ENCODE results near the gene OOSP2.
"Not testable (repeated sequence)": the region's sequence is repeated elsewhere in the genome, so short reads cannot be mapped to it uniquely, and the experiment has no call there.

The OOSP2 gene

GRCh38 chr11:60059521-60060240, 19.5 kb downstream of the OOSP2 start:
- DNase-seq (no peak), ATAC-seq (no peak)
- Mint-ChIP-seq H3K9me3 (peaks cover 3% of the 10 kb centered on the region), H3K27ac (no peak overlapping the region), H3K4me1 (peaks cover 2% of the 10 kb centered on the region), H3K36me3 (ENCODE audit: low read depth) (no peaks in the 10 kb centered on the region), H3K27me3 (peaks cover 9% of the 10 kb centered on the region), H3K4me3 (no peak overlapping the region)

DNA sequence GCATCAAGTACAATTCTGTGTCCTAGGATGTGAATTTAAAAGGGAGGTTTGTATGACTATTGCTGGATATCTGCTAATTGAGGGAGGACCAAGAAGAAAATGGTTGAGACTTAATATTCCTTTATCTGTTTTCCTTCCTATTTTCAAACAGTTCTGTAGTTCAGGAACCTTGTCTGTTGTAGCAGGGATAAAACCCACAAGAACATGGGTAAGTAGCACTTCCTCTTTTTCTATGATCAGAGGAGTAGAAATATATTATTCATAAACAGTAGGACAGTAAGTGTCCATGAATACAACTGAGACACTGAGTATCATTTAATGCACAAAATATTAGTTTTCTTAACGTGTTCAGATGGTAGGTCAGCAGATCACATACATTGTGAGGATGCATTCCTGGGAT, 23.9 kb downstream of the OOSP2 start:
- DNase-seq = no peak
- Mint-ChIP-seq H3K4me3 (no peak overlapping the region), H3K27ac (no peak overlapping the region)

DNA sequence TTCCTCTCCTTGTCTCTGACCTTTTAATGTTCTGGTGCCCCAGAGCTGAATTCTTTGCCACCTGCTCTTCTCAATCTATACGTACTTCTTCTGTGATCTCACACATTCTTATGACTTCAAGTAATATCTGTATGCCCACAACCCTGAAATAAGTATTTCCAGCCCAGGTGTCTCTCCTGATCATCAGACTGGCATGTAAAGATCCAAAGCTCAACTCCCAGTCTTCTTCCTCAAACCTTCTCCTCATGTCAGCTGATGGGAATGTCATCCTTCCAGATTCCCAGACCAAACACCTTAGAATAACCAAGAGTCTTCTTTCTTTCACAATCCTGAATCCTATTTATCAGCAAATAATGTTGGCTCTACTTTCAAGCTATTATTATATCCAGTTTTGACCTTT, 25.6 kb downstream of the OOSP2 start:
- H3K4me1 Mint-ChIP-seq = no peaks in the 10 kb centered on the region
- peaks cover 8% of the 10 kb centered on the region for H3K27me3 Mint-ChIP-seq
- H3K27ac Mint-ChIP-seq = no peak overlapping the region
- ATAC-seq = no peak
- H3K36me3 Mint-ChIP-seq (ENCODE audit: low read depth) = no peaks in the 10 kb centered on the region
- no peak for DNase-seq
- H3K9me3 Mint-ChIP-seq = no peaks in the 10 kb centered on the region
- no peak overlapping the region for H3K4me3 Mint-ChIP-seq

More for the DNA sequence above, 23.9 kb downstream of the OOSP2 start:
- Mint-ChIP-seq H3K27me3 (peaks cover 5% of the 10 kb centered on the region), H3K4me1 (peaks cover 2% of the 10 kb centered on the region), H3K36me3 (ENCODE audit: low read depth) (no peaks in the 10 kb centered on the region), H3K9me3 (no peaks in the 10 kb centered on the region)
- no peak for ATAC-seq

GRCh38 chr11:60069450-60069849, 29.2 kb downstream of the OOSP2 start:
- H3K4me3 Mint-ChIP-seq = no peak overlapping the region
- no peaks in the 10 kb centered on the region for H3K4me1 Mint-ChIP-seq
- ATAC-seq (no peak), DNase-seq (no peak)
- peaks cover 5% of the 10 kb centered on the region for H3K27me3 Mint-ChIP-seq
- no peaks in the 10 kb centered on the region for H3K9me3 Mint-ChIP-seq
- no peak overlapping the region for H3K27ac Mint-ChIP-seq
- no peaks in the 10 kb centered on the region for H3K36me3 Mint-ChIP-seq (ENCODE audit: low read depth)

- H3K27ac Mint-ChIP-seq; H3K27me3 Mint-ChIP-seq; H3K36me3 Mint-ChIP-seq (ENCODE audit: low read depth); H3K4me1 Mint-ChIP-seq; H3K4me3 Mint-ChIP-seq; H3K9me3 Mint-ChIP-seq; DNase-seq; ATAC-seq: not testable (repeated sequence)
Observed at GRCh38 chr11:60071644-60072043, 31.4 kb downstream of the OOSP2 start.

- no peak overlapping the region for H3K27ac Mint-ChIP-seq
- peaks cover 17% of the 10 kb centered on the region for H3K9me3 Mint-ChIP-seq
- no peak overlapping the region for H3K4me3 Mint-ChIP-seq
- H3K36me3 Mint-ChIP-seq (ENCODE audit: low read depth) = no peaks in the 10 kb centered on the region
- H3K27me3 Mint-ChIP-seq = no peaks in the 10 kb centered on the region
- H3K4me1 Mint-ChIP-seq = no peaks in the 10 kb centered on the region
- no peak for ATAC-seq
- no peak for DNase-seq
Observed at GRCh38 chr11:60077216-60077817, 37.1 kb downstream of the OOSP2 start.

GRCh38 chr11:60077981-60078380, 37.8 kb downstream of the OOSP2 start:
- DNase-seq (no peak), ATAC-seq (no peak)

DNA sequence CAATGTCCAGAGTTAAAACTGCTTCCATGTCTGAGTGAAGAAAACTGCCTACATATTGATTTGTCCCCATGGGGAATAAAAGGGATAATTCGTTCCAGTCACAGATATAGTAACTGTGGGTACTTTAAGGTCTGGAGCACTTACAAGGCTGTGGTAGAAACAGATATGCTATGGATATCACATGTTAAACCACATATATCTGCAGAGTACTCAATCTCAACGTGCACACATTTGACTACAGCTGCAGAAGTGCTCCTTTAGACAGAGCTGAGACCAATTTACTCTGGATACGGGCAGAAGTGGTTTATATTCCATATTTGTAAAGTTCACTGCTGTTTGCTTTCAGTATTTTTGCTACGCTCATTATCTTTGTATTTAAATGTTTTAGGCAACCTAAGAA, 38.5 kb downstream of the OOSP2 start:
- Mint-ChIP-seq H3K27me3 (no peaks in the 10 kb centered on the region), H3K4me1 (no peaks in the 10 kb centered on the region)

More at GRCh38 chr11:60077981-60078380, 37.8 kb downstream of the OOSP2 start:
- H3K27me3 Mint-ChIP-seq = no peaks in the 10 kb centered on the region
- H3K4me3 Mint-ChIP-seq = no peak overlapping the region
- no peak overlapping the region for H3K27ac Mint-ChIP-seq
- peaks cover 17% of the 10 kb centered on the region for H3K9me3 Mint-ChIP-seq
- H3K4me1 Mint-ChIP-seq = no peaks in the 10 kb centered on the region
- H3K36me3 Mint-ChIP-seq (ENCODE audit: low read depth) = no peaks in the 10 kb centered on the region

GRCh38 chr11:60080535-60080934, 40.3 kb downstream of the OOSP2 start:
- no peak for ATAC-seq
- DNase-seq = no peak
- no peaks in the 10 kb centered on the region for H3K36me3 Mint-ChIP-seq (ENCODE audit: low read depth)
- no peak overlapping the region for H3K4me3 Mint-ChIP-seq
- H3K9me3 Mint-ChIP-seq = peaks cover 17% of the 10 kb centered on the region
- peaks cover 12% of the 10 kb centered on the region for H3K27me3 Mint-ChIP-seq
- H3K27ac Mint-ChIP-seq = no peak overlapping the region
- H3K4me1 Mint-ChIP-seq = no peaks in the 10 kb centered on the region

More for the DNA sequence above, 38.5 kb downstream of the OOSP2 start:
- H3K9me3 Mint-ChIP-seq = peaks cover 17% of the 10 kb centered on the region
- no peak overlapping the region for H3K4me3 Mint-ChIP-seq
- H3K36me3 Mint-ChIP-seq (ENCODE audit: low read depth) = no peaks in the 10 kb centered on the region
- ATAC-seq = no peak
- H3K27ac Mint-ChIP-seq = no peak overlapping the region
- no peak for DNase-seq

DNA sequence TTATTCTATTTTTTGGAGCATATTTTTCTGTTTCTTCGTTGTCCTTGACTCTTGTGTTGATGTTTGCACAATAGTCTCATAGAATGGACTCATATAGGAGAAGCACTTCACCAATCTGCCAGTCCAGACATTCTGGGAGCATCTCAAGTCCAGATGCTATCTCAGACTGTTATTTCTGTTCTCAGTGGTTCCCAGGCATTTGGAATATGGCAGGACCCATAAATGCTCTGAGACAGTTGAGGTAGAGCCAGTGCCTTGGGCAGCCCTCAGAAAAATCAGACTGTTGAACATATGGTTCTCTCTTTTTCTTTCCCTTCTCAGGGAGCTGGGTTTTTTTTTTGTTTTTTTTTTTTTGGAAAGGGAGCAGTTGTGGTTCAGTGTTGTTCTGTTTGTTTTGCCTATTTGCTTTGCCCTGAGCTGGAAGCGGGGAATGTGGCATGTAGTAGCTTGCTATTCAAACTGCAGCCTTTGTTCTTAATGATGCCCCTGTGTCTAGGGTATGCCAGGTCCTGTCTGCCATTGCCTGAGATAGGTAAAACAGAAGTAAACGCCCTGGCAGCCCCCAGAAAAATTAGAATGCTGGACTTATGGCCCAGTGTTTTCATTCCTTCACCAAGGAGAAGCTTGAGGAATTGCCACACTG, 44.5 kb downstream of the OOSP2 start:
- ATAC-seq = no peak
- Mint-ChIP-seq H3K4me3 (no peak overlapping the region), H3K27ac (no peak overlapping the region)

GRCh38 chr11:60085909-60086308, 45.7 kb downstream of the OOSP2 start:
- Mint-ChIP-seq H3K36me3 (ENCODE audit: low read depth) (no peaks in the 10 kb centered on the region), H3K4me1 (no peaks in the 10 kb centered on the region), H3K4me3 (no peak overlapping the region), H3K9me3 (no peaks in the 10 kb centered on the region), H3K27ac (no peak overlapping the region), H3K27me3 (peaks cover 23% of the 10 kb centered on the region)
- DNase-seq (no peak), ATAC-seq (no peak)

More for the DNA sequence above, 44.5 kb downstream of the OOSP2 start:
- peaks cover 23% of the 10 kb centered on the region for H3K27me3 Mint-ChIP-seq
- H3K4me1 Mint-ChIP-seq = no peaks in the 10 kb centered on the region
- H3K9me3 Mint-ChIP-seq = peaks cover 4% of the 10 kb centered on the region
- no peak for DNase-seq
- H3K36me3 Mint-ChIP-seq (ENCODE audit: low read depth) = no peaks in the 10 kb centered on the region

DNA sequence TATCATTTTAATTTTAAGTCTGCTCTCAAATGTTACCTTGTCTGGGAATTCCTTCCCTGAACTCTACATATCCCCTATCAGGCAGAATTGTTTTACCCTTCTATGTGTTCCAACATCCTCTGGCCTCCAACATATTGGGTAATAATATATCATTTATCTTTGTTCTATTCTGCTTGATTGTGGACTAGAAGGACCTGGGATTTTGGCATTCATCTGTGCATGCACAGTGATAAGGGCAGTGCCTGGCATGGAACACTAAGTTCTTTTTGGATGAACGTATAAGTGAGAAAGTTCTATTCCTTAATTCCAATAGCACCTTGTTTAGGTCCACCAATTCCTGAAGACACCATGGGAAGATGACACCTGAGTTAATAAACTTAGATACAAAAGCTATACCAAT, 47.0 kb downstream of the OOSP2 start:
- Mint-ChIP-seq H3K4me1 (no peaks in the 10 kb centered on the region), H3K9me3 (no peaks in the 10 kb centered on the region), H3K27me3 (peaks cover 23% of the 10 kb centered on the region), H3K36me3 (ENCODE audit: low read depth) (no peaks in the 10 kb centered on the region), H3K27ac (no peak overlapping the region), H3K4me3 (no peak overlapping the region)
- no peak for DNase-seq
- no peak for ATAC-seq

DNA sequence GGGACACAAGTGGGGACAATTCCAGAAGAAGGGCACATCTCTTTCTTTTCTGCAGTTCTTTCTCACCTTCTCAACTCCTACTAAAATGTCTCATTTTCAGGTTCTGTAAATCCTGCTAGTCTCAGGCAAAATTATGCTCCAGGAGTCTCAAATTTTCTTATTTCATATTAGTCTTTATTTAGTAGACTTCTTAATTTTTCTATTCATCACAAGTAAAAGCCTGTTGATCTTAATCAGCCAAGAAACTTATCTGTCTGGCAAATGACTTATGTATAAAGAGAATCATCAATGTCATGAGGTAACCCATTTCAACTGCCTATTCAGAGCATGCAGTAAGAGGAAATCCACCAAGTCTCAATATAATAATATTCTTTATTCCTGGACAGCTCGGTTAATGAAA, 48.2 kb downstream of the OOSP2 start, which contains the start of gene MS4A2:
MS4A2 (plus strand) TSS at position 301 of the 400 bp plus-strand sequence. CDS start 102 bp downstream, outside the sequence.
- Mint-ChIP-seq H3K27me3 (peaks cover 23% of the 10 kb centered on the region), H3K4me3 (no peak within 1 kb of the TSS), H3K4me1 (no peaks in the 10 kb centered on the region), H3K36me3 (ENCODE audit: low read depth) (no peaks in the 10 kb centered on the region), H3K9me3 (no peaks in the 10 kb centered on the region), H3K27ac (no peak within 1 kb of the TSS)
- no peak for ATAC-seq
- DNase-seq = no peak

DNA sequence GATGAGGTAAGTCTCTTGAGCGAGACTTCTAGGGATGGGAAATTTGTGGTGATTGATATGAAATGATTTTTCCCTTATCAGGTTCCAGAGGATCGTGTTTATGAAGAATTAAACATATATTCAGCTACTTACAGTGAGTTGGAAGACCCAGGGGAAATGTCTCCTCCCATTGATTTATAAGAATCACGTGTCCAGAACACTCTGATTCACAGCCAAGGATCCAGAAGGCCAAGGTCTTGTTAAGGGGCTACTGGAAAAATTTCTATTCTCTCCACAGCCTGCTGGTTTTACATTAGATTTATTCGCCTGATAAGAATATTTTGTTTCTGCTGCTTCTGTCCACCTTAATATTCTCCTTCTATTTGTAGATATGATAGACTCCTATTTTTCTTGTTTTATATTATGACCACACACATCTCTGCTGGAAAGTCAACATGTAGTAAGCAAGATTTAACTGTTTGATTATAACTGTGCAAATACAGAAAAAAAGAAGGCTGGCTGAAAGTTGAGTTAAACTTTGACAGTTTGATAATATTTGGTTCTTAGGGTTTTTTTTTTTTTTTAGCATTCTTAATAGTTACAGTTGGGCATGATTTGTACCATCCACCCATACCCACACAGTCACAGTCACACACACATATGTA, 55.4 kb downstream of the OOSP2 start:
- Mint-ChIP-seq H3K4me1 (no peaks in the 10 kb centered on the region), H3K9me3 (no peaks in the 10 kb centered on the region), H3K4me3 (no peak overlapping the region), H3K27me3 (no peaks in the 10 kb centered on the region), H3K27ac (no peak overlapping the region), H3K36me3 (ENCODE audit: low read depth) (no peaks in the 10 kb centered on the region)
- no peak for ATAC-seq
- no peak for DNase-seq

DNA sequence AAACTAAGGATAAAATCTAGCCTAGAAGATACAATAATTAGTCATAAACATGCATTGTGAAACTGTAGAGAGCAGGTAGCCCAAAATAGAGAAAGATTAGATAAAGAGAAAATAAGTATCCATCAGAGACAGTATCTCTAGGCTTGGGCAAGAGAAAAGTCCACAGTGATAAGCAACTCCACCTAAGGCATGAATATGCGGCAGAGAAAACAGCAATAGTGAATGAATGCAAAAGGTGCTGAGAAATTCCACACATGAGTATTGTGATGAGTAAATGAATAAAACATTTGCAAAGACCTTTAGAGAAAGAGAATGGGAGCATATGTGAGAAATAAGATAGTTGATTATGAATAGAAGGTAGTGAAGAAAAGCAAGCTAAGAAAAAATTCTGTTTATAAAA, 57.0 kb downstream of the OOSP2 start:
- Mint-ChIP-seq H3K4me3 (no peak overlapping the region), H3K36me3 (ENCODE audit: low read depth) (no peaks in the 10 kb centered on the region), H3K27me3 (no peaks in the 10 kb centered on the region), H3K9me3 (no peaks in the 10 kb centered on the region), H3K27ac (no peak overlapping the region), H3K4me1 (no peaks in the 10 kb centered on the region)
- ATAC-seq (no peak), DNase-seq (no peak)

Measured in activated naive CD8-positive, alpha-beta T cell treated with anti-CD3 and anti-CD28 coated beads, Interleukin-2, amount 50 U/mL, for 24 hours (primary cell).